ENCODE results near the gene ANKRD42. TPM values are rescaled to one million over a fixed set of nuclear protein-coding genes. Genes with fewer than 3 reads are reported as not detected.

ANKRD42 gene
- total and polyA plus RNA-seq, 2 of the 8 experiments (the other 6 are each of a cell fraction or from before 2014, with no cell fraction given): 2.0 to 5.5 TPM

DNA sequence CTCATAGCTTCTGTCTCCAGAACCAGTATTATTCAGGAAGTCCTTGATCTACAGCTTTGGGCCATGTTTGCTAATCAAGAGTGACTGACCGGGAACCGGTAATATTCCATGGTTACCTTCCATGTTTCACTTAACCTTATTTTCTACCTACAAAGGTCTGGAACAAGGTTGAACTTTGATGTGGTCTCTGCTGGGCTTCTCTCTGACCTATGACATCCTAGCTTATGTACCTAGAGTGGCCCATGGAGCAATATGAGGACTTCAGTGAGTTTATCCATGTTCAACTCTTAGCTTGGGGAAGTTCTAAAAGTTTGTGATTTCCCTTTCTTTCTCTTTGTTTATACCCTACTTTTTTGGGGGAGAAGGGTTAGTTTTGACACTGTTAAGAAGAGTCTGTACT, 59.4 kb downstream of the ANKRD42 start (continued):
- no peak for TF ChIP-seq KDM1A (IDR thresholded peaks at IDR 0.05; ENCODE audit: borderline replicate concordance, low read length)
- no peak for TF ChIP-seq SUZ12 (IDR thresholded peaks at IDR 0.05; ENCODE audit: low read length)
- TF ChIP-seq, protein P1, sequence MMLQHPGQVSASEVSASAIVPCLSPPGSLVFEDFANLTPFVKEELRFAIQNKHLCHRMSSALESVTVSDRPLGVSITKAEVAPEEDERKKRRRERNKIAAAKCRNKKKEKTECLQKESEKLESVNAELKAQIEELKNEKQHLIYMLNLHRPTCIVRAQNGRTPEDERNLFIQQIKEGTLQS (IDR thresholded peaks at IDR 0.05; ENCODE audit: insufficient read depth, low read depth, low read length): no peak

Measured in H1 (cell line).